T-cell (primary cell): ENCODE results near the gene IZUMO2. TPM values are rescaled to one million over a fixed set of nuclear protein-coding genes. Genes with fewer than 3 reads are reported as not detected.
A peak's percentile ranks its signal among the peaks of the same experiment; 100 is the strongest.

ENCODE experiments used
- ATAC-seq, 4 experiments: fragments of 200-7000 bp in 3 of 4; fragments of 150-1000 bp in 1 of 4; cut with Tn5 transposase; replicated peaks in 1 of 4; 1 replicate in 3 of 4; 2 replicates in 1 of 4; pipeline ENCODE4 v1.10.0; 2021; ENCODE audit warnings: moderate library complexity in 3 of 4, mild to moderate bottlenecking in 2 of 4, moderate number of reproducible peaks in 1 of 4
- CTCF ChIA-PET, 2 donors: fragments of 300-600 bp; sonication (Branson Sonifier 250); formaldehyde crosslinking; loops; one replicate each; lab custom pipeline; 2022; ENCODE audit warnings: antibody characterized with exemption in 2 of 2; lab: Charles Lee
- POLR2A ChIA-PET, 2 donors: fragments of 300-600 bp; sonication (Branson Sonifier 250); formaldehyde crosslinking; loops; one replicate each; lab custom pipeline; 2022; ENCODE audit warnings: antibody characterized with exemption in 2 of 2; lab: Charles Lee
- DNase-seq, 35 experiments: peaks; one replicate each; pipeline versions ENCODE4 v3.0.0 to v3.0.0-alpha.2; 2013 to 2023
- H3K27ac ChIP-seq: one replicate; pipeline ENCODE4 v1.5.1; 2013; ENCODE audit warnings: low read length
- H3K27me3 ChIP-seq, 2 experiments: replicated peaks in 1 of 2; 1 replicate in 1 of 2; 2 replicates in 1 of 2; pipeline versions ENCODE4 v1.6.1 to v1.7.0; 2013; ENCODE audit warnings: low read length in 1 of 2, mixed read lengths in 1 of 2; ENCODE audit not compliant: control insufficient read depth in 2 of 2, insufficient read depth in 2 of 2; ENCODE audit errors: extremely low read depth in 1 of 2
- H3K36me3 ChIP-seq, 2 donors: 1 replicate in 1 of 2; 2 replicates in 1 of 2; pipeline versions ENCODE4 v1.6.1 to v1.7.0; 2013; ENCODE audit warnings: low read length in 1 of 2; ENCODE audit not compliant: control insufficient read depth in 2 of 2, insufficient read depth in 1 of 2; ENCODE audit errors: extremely low read depth in 1 of 2
- H3K4me1 ChIP-seq, 2 experiments: 1 replicate in 1 of 2; 2 replicates in 1 of 2; pipeline versions ENCODE4 v1.6.1 to v1.7.0; 2013; ENCODE audit warnings: low read length in 2 of 2, mixed read lengths in 1 of 2; ENCODE audit not compliant: insufficient read depth in 2 of 2, control insufficient read depth in 1 of 2; ENCODE audit errors: extremely low read depth in 1 of 2
- H3K4me3 ChIP-seq, 2 donors: 1 replicate in 1 of 2; 2 replicates in 1 of 2; pipeline versions ENCODE4 v1.5.1 to v1.7.0; 2013; ENCODE audit warnings: mild to moderate bottlenecking in 2 of 2, low read length in 1 of 2, moderate library complexity in 1 of 2; ENCODE audit not compliant: control insufficient read depth in 1 of 2; ENCODE audit errors: extremely low read depth in 1 of 2
- H3K9me3 ChIP-seq: 2 replicates; pipeline ENCODE4 v1.7.0; 2013
- H3K27ac Mint-ChIP-seq, 2 donors: one replicate each; pipeline ENCODE4 v1.8.0; 2020 to 2021; ENCODE audit warnings: mild to moderate bottlenecking in 2 of 2, mixed read lengths in 2 of 2
- H3K27me3 Mint-ChIP-seq, 2 donors: one replicate each; pipeline ENCODE4 v1.8.0; 2021 to 2022; ENCODE audit warnings: mixed read lengths in 2 of 2
- H3K36me3 Mint-ChIP-seq: one replicate; pipeline ENCODE4 v1.8.0; 2021; ENCODE audit warnings: mixed read lengths
- H3K4me1 Mint-ChIP-seq, 3 donors: one replicate each; pipeline ENCODE4 v1.8.0; 2020 to 2022; ENCODE audit warnings: mixed read lengths in 3 of 3, mild to moderate bottlenecking in 1 of 3
- H3K4me3 Mint-ChIP-seq, 3 donors: one replicate each; pipeline ENCODE4 v1.8.0; 2020 to 2022; ENCODE audit warnings: mild to moderate bottlenecking in 3 of 3, mixed read lengths in 3 of 3, moderate library complexity in 3 of 3
- H3K9me3 Mint-ChIP-seq, 3 donors: one replicate each; pipeline ENCODE4 v1.8.0; 2020 to 2022; ENCODE audit warnings: mixed read lengths in 3 of 3
- WGBS: methylation state at CpG from one replicate; pipeline ENCODE4 v1.1.5; 2013; ENCODE audit warnings: missing lambda C conversion rate; ENCODE audit not compliant: insufficient coverage; 5-methylcytosine and 5-hydroxymethylcytosine counted together
- total RNA-seq, 35 experiments: library from RNA in 6 of 35; stranded (reverse) in 6 of 35; fragments of 120-200 nt in 1 of 35; gene quantifications; one replicate each; pipeline versions ENCODE4 v1.2.1 to v1.2.4 and lab custom pipeline; 2013 to 2026

IZUMO2 gene
- total RNA-seq, 5 donors from 2014 or later (not counting 1 experiment from before 2014, with no cell fraction given), result not detected

- peaks cover 13 to 29% of the 10 kb centered on the region in 2 donors for H3K27me3 Mint-ChIP-seq
- POLR2A ChIA-PET, result no interaction called here
- no peak for ATAC-seq
- H3K27me3 ChIP-seq, result peaks cover 0 to 22% of the 10 kb centered on the region in 2 experiments
- no peak overlapping the region for H3K4me3 ChIP-seq
- no peak overlapping the region for H3K27ac Mint-ChIP-seq
- no peaks in the 10 kb centered on the region for H3K36me3 ChIP-seq
- no peaks in the 10 kb centered on the region for H3K4me1 Mint-ChIP-seq
- no peak for DNase-seq
- H3K36me3 Mint-ChIP-seq, result no peaks in the 10 kb centered on the region
- no peaks in the 10 kb centered on the region for H3K4me1 ChIP-seq
- H3K9me3 Mint-ChIP-seq, result no peaks in the 10 kb centered on the region
- no peaks in the 10 kb centered on the region for H3K9me3 ChIP-seq
- 100% methylated on average over 1 of the region's 1 CpG for WGBS
- H3K4me3 Mint-ChIP-seq, result no peak overlapping the region
- CTCF ChIA-PET, result no interaction called here
- no peak overlapping the region for H3K27ac ChIP-seq
These were observed 15.2 kb upstream of the IZUMO2 start for GRCh38 chr19:50178320-50178719.

GRCh38 chr19:50176775-50177174, 13.7 kb upstream of the IZUMO2 start:
- Histone ChIP-seq H3K27me3 (peaks cover 0 to 26% of the 10 kb centered on the region in 2 experiments), H3K9me3 (no peaks in the 10 kb centered on the region), H3K4me1 (no peaks in the 10 kb centered on the region), H3K4me3 (no peak overlapping the region), H3K36me3 (no peaks in the 10 kb centered on the region), H3K27ac (no peak overlapping the region)
- Mint-ChIP-seq H3K36me3 (no peaks in the 10 kb centered on the region), H3K4me1 (no peaks in the 10 kb centered on the region), H3K27me3 (peaks cover 13 to 29% of the 10 kb centered on the region in 2 donors), H3K4me3 (no peak overlapping the region), H3K9me3 (no peaks in the 10 kb centered on the region), H3K27ac (no peak overlapping the region)
- DNase-seq (no peak), ATAC-seq (no peak)
- POLR2A ChIA-PET, result no interaction called here
- CTCF ChIA-PET, result no interaction called here
- WGBS, result no CpG with 5 or more reads among the region's 9 CpGs

GRCh38 chr19:50175924-50176323, 12.8 kb upstream of the IZUMO2 start:
- H3K9me3 Mint-ChIP-seq, result no peaks in the 10 kb centered on the region
- Histone ChIP-seq H3K4me1 (no peaks in the 10 kb centered on the region), H3K9me3 (no peaks in the 10 kb centered on the region), H3K27me3 (peaks cover 0 to 21% of the 10 kb centered on the region in 2 experiments), H3K27ac (no peak overlapping the region), H3K36me3 (no peaks in the 10 kb centered on the region), H3K4me3 (no peak overlapping the region)
- WGBS, result 71% methylated on average over 4 of the region's 10 CpGs
- H3K4me3 Mint-ChIP-seq, result no peak overlapping the region
- no peak overlapping the region for H3K27ac Mint-ChIP-seq
- ChIA-PET POLR2A (no interaction called here), CTCF (no interaction called here)
- no peak for ATAC-seq
- H3K36me3 Mint-ChIP-seq, result no peaks in the 10 kb centered on the region
- DNase-seq, result no peak
- peaks cover 10 to 29% of the 10 kb centered on the region in 2 donors for H3K27me3 Mint-ChIP-seq
- H3K4me1 Mint-ChIP-seq, result no peaks in the 10 kb centered on the region

- Mint-ChIP-seq H3K4me3 (no peak overlapping the region), H3K27ac (no peak overlapping the region), H3K4me1 (no peaks in the 10 kb centered on the region), H3K27me3 (peaks cover 19 to 27% of the 10 kb centered on the region in 2 donors), H3K36me3 (no peaks in the 10 kb centered on the region), H3K9me3 (no peaks in the 10 kb centered on the region)
- no peak for ATAC-seq
- no peaks in the 10 kb centered on the region for H3K36me3 ChIP-seq
- CTCF ChIA-PET, result no interaction called here
- WGBS, result 39% methylated on average over 4 of the region's 5 CpGs
- POLR2A ChIA-PET, result no interaction called here
- H3K4me3 ChIP-seq, result no peak overlapping the region
- peaks cover 0 to 31% of the 10 kb centered on the region in 2 experiments for H3K27me3 ChIP-seq
- DNase-seq, result no peak
- H3K4me1 ChIP-seq, result no peaks in the 10 kb centered on the region
- H3K27ac ChIP-seq, result no peak overlapping the region
- no peaks in the 10 kb centered on the region for H3K9me3 ChIP-seq
These were observed 11.2 kb upstream of the IZUMO2 start for GRCh38 chr19:50174100-50174793.

- no peak overlapping the region for H3K4me3 Mint-ChIP-seq
- no peaks in the 10 kb centered on the region for H3K4me1 ChIP-seq
- no peaks in the 10 kb centered on the region for H3K36me3 ChIP-seq
- H3K36me3 Mint-ChIP-seq, result no peaks in the 10 kb centered on the region
- H3K4me3 ChIP-seq, result no peak overlapping the region
- no peak overlapping the region for H3K27ac Mint-ChIP-seq
- 64% methylated on average over 4 of the region's 8 CpGs for whole genome bisulfite sequencing
- H3K27ac ChIP-seq, result no peak overlapping the region
- no peaks in the 10 kb centered on the region for H3K4me1 Mint-ChIP-seq
- ChIA-PET CTCF (no interaction called here), POLR2A (no interaction called here)
- H3K9me3 ChIP-seq, result no peaks in the 10 kb centered on the region
- H3K27me3 ChIP-seq, result peaks cover 0 to 38% of the 10 kb centered on the region in 2 experiments
- H3K9me3 Mint-ChIP-seq, result no peaks in the 10 kb centered on the region
- ATAC-seq (no peak), DNase-seq (peak in 1 of 35 experiments; percentile 11)
- peaks cover 24 to 25% of the 10 kb centered on the region in 2 donors for H3K27me3 Mint-ChIP-seq
These were observed 10.0 kb upstream of the IZUMO2 start for GRCh38 chr19:50173127-50173526.

- CTCF ChIA-PET, result no interaction called here
- Histone ChIP-seq H3K4me1 (no peaks in the 10 kb centered on the region), H3K36me3 (no peaks in the 10 kb centered on the region), H3K9me3 (no peaks in the 10 kb centered on the region), H3K4me3 (no peak overlapping the region), H3K27me3 (peaks cover 0 to 40% of the 10 kb centered on the region in 2 experiments), H3K27ac (no peak overlapping the region)
- H3K27me3 Mint-ChIP-seq, result peaks cover 25% of the 10 kb centered on the region in 2 donors
- H3K36me3 Mint-ChIP-seq, result no peaks in the 10 kb centered on the region
- no peaks in the 10 kb centered on the region for H3K9me3 Mint-ChIP-seq
- ATAC-seq, result no peak
- H3K4me3 Mint-ChIP-seq, result no peak overlapping the region
- POLR2A ChIA-PET, result no interaction called here
- no peak overlapping the region for H3K27ac Mint-ChIP-seq
- no peak for DNase-seq
- H3K4me1 Mint-ChIP-seq, result no peaks in the 10 kb centered on the region
These were observed 9.6 kb upstream of the IZUMO2 start for GRCh38 chr19:50172726-50173125.
